Stimulated activated CD8-positive, alpha-beta memory T cell treated with anti-CD3 and anti-CD28 coated beads, Interleukin-4, amount 100 ng/mL, for 1 hour (primary cell): ENCODE results near the gene LAMA5.

ENCODE experiments used
- DNase-seq, 2 donors: peaks; one replicate each; pipeline ENCODE4 v3.0.0-alpha.2; 2020; ENCODE audit warnings: low read depth in 2 of 2, low spot score in 1 of 2

LAMA5 gene

GRCh38 chr20:62360854-62361798 is 6.0 kb downstream of the LAMA5 start:
- DNase-seq: no peak

DNA sequence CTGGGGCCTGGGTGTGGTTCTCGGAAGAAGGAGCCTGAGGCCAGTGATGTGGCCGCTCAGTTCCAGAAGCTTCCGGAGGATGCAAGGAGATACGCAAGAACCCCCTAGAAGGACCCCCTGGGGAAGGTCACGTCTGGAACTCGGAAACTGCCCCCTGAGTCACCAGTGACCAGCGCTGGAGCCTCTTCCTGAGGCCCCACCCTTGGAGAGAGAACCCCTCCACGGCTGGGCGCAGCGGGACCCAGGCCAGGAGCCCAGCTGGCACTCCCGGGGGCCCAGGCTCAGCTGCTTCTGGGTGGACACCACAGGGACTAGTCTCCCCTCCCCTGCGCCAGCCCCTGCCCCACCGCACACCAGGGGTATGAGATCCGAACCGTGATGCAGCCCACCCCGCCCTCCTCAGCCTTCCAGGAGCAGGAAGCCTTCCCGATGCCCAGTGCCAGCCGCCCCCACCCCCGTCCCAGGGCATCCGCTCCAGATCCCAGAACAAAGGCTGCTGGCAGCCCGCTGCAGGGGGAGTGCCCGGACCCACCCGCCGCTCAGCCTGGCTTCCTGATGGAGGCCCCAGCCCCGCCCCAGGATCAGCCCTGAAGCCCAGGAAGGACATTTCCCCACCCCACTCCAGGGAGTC is 7.5 kb downstream of the LAMA5 start:
- no peak for DNase-seq

- no peak for DNase-seq
These were observed 8.0 kb downstream of the LAMA5 start for GRCh38 chr20:62359043-62359490.

DNA sequence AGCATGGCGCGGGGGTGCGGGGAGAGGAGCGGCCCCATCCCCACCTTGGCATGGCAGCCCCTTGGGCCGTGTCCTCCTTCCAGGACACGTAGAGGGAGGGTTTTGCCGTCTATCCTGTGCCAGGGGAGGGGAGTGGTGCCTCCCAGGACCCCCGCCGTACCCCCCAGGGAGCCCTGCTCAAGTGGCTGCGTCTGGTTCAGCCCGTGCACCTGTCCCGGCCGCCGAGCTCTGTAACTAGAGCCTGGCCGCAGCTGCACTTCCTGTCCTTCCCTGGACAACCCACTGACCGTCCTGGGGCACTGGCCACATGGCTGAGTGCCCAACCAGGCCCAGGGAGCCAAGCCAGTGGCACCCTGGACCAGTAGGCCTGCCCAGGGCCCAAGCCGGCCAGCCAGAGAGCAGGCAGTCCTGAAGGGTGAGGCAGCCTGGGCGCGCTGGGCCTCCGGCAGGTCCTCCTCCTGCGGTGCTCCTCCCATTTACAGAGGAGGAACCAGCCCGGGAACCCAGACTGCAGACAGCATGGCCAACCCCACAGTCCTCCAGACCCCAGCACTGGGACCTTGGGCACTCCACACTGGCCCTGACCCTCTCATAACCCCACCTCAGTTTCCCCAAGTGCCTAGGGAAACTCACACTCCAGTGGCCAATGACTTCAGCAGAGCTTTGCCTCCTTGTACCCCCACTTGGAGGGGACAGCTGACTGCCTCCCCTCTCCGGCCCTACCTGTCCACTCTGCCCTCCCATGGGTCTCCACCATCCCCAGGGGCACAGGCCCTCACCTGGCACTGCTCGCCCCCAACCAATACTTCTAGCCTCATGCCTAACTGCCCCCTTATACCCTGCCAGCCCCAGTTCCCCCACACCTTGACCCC is 8.7 kb downstream of the LAMA5 start:
- DNase-seq: no peak

DNA sequence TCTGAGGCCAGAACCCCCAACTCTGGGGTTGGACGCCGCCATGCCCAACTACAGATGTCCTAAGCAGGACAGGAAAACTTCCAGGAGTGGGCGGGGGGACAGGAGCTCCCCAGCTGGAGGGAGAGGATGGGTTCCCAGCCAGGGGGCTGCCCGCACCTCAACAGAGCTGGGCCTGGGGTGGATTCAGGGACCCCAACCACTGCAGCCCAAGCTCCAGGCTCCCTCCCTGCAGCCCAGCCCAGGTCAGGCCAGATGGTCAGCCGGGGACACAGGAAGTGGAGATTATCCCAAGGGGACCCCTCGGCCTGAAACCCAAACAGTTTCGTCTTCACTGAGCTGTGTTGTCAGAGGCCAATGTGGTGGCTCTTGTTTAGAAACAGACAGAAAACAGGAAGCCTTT is 9.4 kb downstream of the LAMA5 start:
- DNase-seq: no peak

GRCh38 chr20:62357187-62357667 is 9.9 kb downstream of the LAMA5 start:
- DNase-seq: no peak

DNA sequence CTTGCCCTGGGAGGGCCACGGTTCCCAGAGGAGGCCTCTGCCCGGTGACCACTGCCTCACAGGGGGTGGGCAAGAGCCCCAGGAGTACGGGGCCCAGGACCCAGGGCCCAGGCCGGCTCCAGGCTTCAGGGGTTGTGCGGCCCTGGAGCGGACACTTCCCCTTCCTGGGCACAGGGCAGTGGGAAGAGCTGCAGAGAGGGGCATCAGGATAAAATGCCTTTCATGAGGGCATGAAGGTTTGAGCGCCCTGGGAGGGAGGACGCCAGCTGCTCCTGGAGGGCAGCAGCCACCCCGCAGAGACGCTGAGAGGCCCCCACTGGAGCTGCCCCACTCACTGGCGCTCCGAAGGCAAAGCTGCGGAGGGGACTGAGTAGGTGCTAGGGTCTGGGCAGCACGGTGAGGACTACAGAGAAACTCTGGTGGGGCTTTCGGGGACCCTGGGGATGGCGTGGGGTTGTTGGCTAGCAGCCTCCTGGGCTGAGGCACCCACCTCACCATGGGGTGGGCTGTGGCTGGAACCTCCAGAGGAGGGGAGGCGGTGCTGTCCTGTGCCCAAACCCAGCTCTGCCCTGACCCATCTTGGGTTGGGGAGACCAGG is 10.4 kb downstream of the LAMA5 start:
- no peak for DNase-seq

GRCh38 chr20:62355878-62356588 is 11.1 kb downstream of the LAMA5 start:
- no peak for DNase-seq

DNA sequence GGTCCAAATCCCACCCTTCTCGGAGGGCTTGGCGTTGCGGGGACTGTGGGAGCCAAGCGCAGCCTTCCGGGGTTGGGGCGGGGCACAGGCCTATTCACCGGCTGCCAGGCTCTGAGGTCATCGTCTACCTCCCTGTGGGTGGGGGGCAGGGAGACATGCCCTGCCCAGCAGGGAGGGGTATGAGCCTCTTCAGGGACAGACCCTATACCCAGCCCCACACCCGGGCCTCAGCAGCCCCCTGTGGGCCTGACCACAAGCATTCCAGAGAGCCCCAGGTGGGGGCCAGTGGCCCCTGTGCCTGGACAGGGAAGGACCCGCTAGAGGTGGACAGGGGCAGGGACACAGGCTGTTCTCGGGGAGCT is 11.6 kb downstream of the LAMA5 start:
- no peak for DNase-seq

- no peak for DNase-seq
These were observed 12.2 kb downstream of the LAMA5 start for GRCh38 chr20:62354811-62355341.

DNA sequence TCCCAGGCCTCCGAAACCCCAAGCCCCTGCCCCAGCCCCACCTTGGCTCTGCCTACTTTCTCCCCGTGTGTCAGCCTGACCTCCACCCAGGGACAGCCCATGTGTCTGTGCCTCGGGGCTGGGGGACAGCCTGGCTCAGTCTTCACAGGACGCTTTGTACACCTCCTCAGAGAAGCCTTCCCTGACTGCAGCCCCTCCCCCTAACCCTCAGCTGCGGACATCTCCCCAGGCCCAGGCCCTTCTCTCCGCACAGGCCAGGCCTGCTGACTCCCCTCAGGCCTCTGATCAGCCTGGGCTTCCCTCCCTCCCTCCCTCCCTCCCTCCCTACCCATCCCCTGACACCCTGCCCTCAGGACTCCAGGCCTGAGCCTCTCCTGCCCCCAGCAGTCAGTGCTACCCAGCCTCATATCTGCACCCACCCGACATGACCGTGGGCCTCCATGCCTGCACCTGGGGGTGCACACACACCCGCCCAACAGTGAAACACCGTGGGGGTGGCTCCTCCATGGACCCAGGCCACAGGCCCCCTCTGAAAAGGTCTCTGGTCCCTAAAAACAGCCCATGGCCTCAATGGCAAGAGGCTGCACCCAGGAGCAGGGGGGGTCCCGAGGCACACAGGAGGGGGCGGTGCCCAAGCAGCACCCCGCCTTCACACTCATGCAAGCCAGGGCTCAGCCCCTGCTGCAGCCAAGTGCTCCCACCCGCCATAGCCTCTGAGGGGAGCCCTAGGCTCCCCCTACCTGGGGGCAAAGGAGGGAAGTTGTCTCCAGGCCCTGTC is 12.9 kb downstream of the LAMA5 start:
- no peak for DNase-seq

GRCh38 chr20:62353289-62354030 is 13.7 kb downstream of the LAMA5 start:
- DNase-seq: no peak

DNA sequence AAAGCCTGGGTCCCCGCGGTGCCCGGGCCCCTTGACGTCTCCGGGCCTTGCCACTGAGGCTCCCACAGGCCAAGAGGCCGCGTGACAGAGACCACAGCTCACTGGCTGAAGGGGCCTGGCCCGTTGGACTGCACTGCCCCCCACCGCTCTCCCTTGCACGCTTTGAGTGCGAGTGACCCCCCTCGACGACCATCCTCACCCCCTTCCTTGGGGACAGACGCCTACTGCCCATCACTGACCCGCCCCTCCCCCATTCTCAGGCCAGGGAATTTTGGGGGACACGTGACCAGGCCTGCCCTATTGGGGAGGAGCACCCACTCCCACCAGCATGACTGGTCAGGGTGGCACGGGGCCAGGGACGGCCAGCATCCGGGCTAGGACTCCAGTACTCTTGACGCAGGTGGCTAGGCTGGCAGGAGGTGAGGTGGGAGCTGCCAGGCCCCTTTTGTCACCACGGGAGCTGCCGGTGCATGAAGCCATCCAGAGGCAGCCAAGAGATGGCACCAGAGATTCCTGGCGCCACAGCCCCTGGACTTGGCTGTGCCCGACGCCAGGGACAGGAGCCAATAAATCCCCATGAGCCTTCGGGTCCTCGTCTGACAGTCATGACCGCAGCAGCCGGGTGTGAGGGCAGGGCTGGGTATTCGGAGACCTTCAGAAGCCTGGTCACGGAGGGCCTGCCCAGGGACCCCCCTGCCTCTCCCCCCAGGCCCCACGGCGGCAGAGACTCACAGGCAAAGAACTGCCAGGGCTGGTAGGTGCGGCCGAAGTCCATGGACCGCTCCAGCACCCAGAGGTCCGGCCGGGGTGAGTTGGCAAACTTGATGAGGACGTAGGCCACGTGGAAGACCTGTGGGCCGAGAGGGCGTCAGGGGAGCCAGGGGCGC is 14.5 kb downstream of the LAMA5 start:
- no peak for DNase-seq

- no peak for DNase-seq
These were observed 15.4 kb downstream of the LAMA5 start for GRCh38 chr20:62351469-62352401.

GRCh38 chr20:62350629-62351422 is 16.3 kb downstream of the LAMA5 start:
- DNase-seq: no peak
